K562 (cell line): ENCODE data around the gene SEPTIN1. TPM values are rescaled to one million over a fixed set of nuclear protein-coding genes. Genes with fewer than 3 reads are reported as not detected.

Experiments used
- CHD1 ChIP-seq: fragments of 200-600 bp; sonication (generic); IDR thresholded peaks from one replicate; pipeline ENCODE4 v1.6.1; 2012; ENCODE audit warnings: mild to moderate bottlenecking, moderate library complexity, low read length, inconsistent platforms
- E2F3 ChIP-seq: fragments of 250-450 bp; sonication (Bioruptor Pico); IDR thresholded peaks from 2 replicates; pipeline ENCODE4 v1.4.0; 2020; ENCODE audit warnings: mild to moderate bottlenecking
- GATAD2B ChIP-seq: fragments of 450-650 bp; IDR thresholded peaks from 2 replicates; pipeline ENCODE4 v1.6.1; 2017; ENCODE audit warnings: mild to moderate bottlenecking, borderline replicate concordance
- HIVEP1 ChIP-seq: fragments of 250-450 bp; sonication (Bioruptor Pico); IDR thresholded peaks from 2 replicates; pipeline ENCODE4 v1.4.0; 2020; ENCODE audit warnings: mild to moderate bottlenecking
- MCM7 ChIP-seq, 2 experiments: fragments of 450-650 bp; IDR thresholded peaks; 2 replicates each; pipeline ENCODE4 v1.6.1; 2016 to 2018
- MTA2 ChIP-seq: fragments of 450-650 bp; IDR thresholded peaks from 2 replicates; pipeline ENCODE4 v1.6.1; 2016; ENCODE audit warnings: low read depth
- PHF8 ChIP-seq: fragments of 200-600 bp; sonication (generic); IDR thresholded peaks from 2 replicates; pipeline ENCODE4 v1.6.1; 2012; ENCODE audit warnings: mixed run types, mild to moderate bottlenecking, inconsistent platforms, low read length, moderate library complexity, borderline replicate concordance
- PPARD ChIP-seq: fragments of 250-450 bp; sonication (Bioruptor Pico); IDR thresholded peaks from 2 replicates; pipeline ENCODE4 v1.8.0; 2022; ENCODE audit warnings: inconsistent platforms, mild to moderate bottlenecking, moderate library complexity
- RBFOX2 ChIP-seq: fragments of 200-400 bp; formaldehyde crosslinking; IDR thresholded peaks from 2 replicates; pipeline ENCODE4 v1.6.1; 2017; ENCODE audit warnings: low read depth, mild to moderate bottlenecking, low read length, moderate library complexity
- SAFB2 ChIP-seq: fragments of 200-400 bp; formaldehyde crosslinking; IDR thresholded peaks from 2 replicates; pipeline ENCODE4 v1.6.1; 2018; ENCODE audit warnings: borderline replicate concordance, low read length, low read depth, moderate library complexity; ENCODE audit not compliant: severe bottlenecking
- SIN3B ChIP-seq: fragments of 450-650 bp; IDR thresholded peaks from 2 replicates; pipeline ENCODE4 v1.6.1; 2017; ENCODE audit warnings: low read depth, mild to moderate bottlenecking, moderate library complexity
- SMC3 ChIP-seq: conservative IDR thresholded peaks from 2 replicates; pipeline ENCODE4 v1.6.1; 2011; ENCODE audit warnings: low read depth, low read length, improper control_type of control experiment; ENCODE audit not compliant: insufficient read depth
- SOX6 ChIP-seq: fragments of 450-650 bp; IDR thresholded peaks from 2 replicates; pipeline ENCODE4 v1.6.1; 2014; ENCODE audit warnings: mild to moderate bottlenecking
- ZC3H8 ChIP-seq: fragments of 450-650 bp; IDR thresholded peaks from 2 replicates; pipeline ENCODE4 v1.6.1; 2017
- ZFP30 ChIP-seq: fragments of 250-450 bp; sonication (Bioruptor Pico); IDR thresholded peaks from 2 replicates; pipeline ENCODE4 v1.8.0; 2022; ENCODE audit warnings: moderate library complexity, mild to moderate bottlenecking, inconsistent platforms, borderline replicate concordance
- ZNF133 ChIP-seq: fragments of 250-450 bp; sonication (Bioruptor Pico); IDR thresholded peaks from 2 replicates; pipeline ENCODE4 v1.4.0; 2020; ENCODE audit warnings: mild to moderate bottlenecking
- polyA plus RNA-seq, 8 experiments: library from polyadenylated mRNA; depleted of rRNA in 4 of 8; stranded (reverse) in 5 of 8; unstranded in 3 of 8; fragments of >200 nt; fragmentation: Nextera tagmentation in 2 of 8; fragmentation: Illumina TruSeq in 1 of 8; extraction: Ambion mirVana in 2 of 8; extraction: Trizol in 1 of 8; gene quantifications; 2 replicates each; pipeline versions ENCODE4 v1.2.1 to v1.2.3, GENCODE V29; 2011 to 2014; ENCODE audit warnings: inconsistent platforms in 1 of 8, missing spikeins in 1 of 8
- total RNA-seq, 7 experiments: library from RNA; depleted of rRNA in 6 of 7; stranded (reverse); fragments of >200 nt in 6 of 7; fragmentation: Illumina TruSeq in 2 of 7; extraction: Trizol in 2 of 7; gene quantifications; 2 replicates each; pipeline versions ENCODE4 v1.2.1 to v1.2.3, GENCODE V29; 2011 to 2021; ENCODE audit warnings: low replicate concordance in 1 of 7
- TF ChIP-seq, protein P1 (sequence below): fragments of 450-650 bp; conservative IDR thresholded peaks from 2 replicates; pipeline ENCODE4 v1.6.1; 2016; ENCODE audit warnings: missing genetic modification characterization, low read depth, mild to moderate bottlenecking, control low read depth, missing compliant biosample characterization
- TF ChIP-seq, protein P2 (sequence below): fragments of 450-650 bp; IDR thresholded peaks from 2 replicates; pipeline ENCODE4 v1.6.1; 2018; ENCODE audit not compliant: partially characterized antibody
- TF ChIP-seq, protein P3 (sequence below): sonication (generic); formaldehyde crosslinking; IDR thresholded peaks from 2 replicates; pipeline ENCODE4 v1.9.0; 2022; ENCODE audit warnings: mild to moderate bottlenecking, missing genetic modification reagents
- TF ChIP-seq, protein P4 (sequence below): fragments of 250-450 bp; sonication (Bioruptor Pico); IDR thresholded peaks from 2 replicates; pipeline ENCODE4 v1.8.0; 2021; ENCODE audit warnings: moderate library complexity, mild to moderate bottlenecking, inconsistent platforms

Gene SEPTIN1
- total and polyA plus RNA-seq, 9 of the 15 experiments (the other 6 are each of a cell fraction or from before 2014, with no cell fraction given) = 0.23 to 5.6 (median 1.7) TPM; not detected in 1

DNA sequence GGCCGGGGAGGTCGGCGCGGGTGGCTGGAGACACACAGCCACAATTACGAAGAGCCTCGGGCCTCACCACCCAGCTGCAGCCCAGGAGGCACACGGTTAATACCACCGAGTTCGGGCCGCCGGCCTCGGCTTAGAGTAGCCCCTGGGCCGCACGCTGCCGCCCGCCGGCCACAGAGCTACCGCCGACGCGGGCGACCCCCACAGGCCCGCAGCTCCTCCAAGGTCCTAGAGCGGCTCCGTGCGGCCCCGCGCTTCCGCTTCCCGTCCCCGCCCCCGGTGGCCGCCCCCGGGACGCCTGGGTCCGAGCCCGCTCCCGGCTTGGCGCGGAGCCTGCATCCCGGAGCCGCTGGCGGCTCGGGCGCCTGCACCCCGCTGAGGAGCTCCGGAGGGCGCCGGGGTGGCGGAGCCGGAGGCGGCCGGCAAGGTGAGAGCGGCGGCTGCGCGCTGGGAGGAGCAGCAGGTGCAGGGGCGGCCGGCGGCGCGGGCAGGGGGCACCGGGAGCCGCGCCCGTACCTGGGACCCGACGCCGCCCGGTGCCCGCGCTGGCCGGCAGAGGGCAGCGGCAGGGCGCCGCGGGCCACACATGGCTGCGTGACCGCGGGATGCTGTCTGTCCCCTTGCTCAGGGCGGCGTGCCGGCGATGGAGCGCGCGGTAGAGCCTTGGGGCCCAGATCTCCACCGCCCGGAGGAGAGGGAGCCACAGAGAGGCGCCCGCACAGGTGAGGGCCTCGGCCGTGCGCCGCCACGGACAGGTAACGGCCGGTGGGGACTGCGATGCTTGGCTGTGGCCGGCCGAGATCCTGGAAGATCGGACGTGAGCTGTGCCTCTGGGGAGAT, 13.0 kb upstream of the SEPTIN1 start, which contains the start of gene ZNF48 (continued):
- peak; percentile 34 for TF ChIP-seq CHD1
- peak; percentile 82 for TF ChIP-seq RBFOX2
- no peak for TF ChIP-seq ZC3H8
- TF ChIP-seq SMC3 = no peak
- TF ChIP-seq SIN3B = peak; percentile 74; the same call in 1 of the 2 replicates
- TF ChIP-seq, protein P1, sequence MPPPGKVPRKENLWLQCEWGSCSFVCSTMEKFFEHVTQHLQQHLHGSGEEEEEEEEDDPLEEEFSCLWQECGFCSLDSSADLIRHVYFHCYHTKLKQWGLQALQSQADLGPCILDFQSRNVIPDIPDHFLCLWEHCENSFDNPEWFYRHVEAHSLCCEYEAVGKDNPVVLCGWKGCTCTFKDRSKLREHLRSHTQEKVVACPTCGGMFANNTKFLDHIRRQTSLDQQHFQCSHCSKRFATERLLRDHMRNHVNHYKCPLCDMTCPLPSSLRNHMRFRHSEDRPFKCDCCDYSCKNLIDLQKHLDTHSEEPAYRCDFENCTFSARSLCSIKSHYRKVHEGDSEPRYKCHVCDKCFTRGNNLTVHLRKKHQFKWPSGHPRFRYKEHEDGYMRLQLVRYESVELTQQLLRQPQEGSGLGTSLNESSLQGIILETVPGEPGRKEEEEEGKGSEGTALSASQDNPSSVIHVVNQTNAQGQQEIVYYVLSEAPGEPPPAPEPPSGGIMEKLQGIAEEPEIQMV = no peak
- TF ChIP-seq E2F3 (CRISPR knock-in tag) = no peak
- TF ChIP-seq, protein P2, sequence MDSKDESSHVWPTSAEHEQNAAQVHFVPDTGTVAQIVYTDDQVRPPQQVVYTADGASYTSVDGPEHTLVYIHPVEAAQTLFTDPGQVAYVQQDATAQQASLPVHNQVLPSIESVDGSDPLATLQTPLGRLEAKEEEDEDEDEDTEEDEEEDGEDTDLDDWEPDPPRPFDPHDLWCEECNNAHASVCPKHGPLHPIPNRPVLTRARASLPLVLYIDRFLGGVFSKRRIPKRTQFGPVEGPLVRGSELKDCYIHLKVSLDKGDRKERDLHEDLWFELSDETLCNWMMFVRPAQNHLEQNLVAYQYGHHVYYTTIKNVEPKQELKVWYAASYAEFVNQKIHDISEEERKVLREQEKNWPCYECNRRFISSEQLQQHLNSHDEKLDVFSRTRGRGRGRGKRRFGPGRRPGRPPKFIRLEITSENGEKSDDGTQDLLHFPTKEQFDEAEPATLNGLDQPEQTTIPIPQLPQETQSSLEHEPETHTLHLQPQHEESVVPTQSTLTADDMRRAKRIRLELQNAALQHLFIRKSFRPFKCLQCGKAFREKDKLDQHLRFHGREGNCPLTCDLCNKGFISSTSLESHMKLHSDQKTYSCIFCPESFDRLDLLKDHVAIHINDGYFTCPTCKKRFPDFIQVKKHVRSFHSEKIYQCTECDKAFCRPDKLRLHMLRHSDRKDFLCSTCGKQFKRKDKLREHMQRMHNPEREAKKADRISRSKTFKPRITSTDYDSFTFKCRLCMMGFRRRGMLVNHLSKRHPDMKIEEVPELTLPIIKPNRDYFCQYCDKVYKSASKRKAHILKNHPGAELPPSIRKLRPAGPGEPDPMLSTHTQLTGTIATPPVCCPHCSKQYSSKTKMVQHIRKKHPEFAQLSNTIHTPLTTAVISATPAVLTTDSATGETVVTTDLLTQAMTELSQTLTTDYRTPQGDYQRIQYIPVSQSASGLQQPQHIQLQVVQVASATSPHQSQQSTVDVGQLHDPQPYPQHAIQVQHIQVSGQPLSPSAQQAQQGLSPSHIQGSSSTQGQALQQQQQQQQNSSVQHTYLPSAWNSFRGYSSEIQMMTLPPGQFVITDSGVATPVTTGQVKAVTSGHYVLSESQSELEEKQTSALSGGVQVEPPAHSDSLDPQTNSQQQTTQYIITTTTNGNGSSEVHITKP = no peak
- TF ChIP-seq PPARD (CRISPR knock-in tag) = no peak
- TF ChIP-seq HIVEP1 (CRISPR knock-in tag) = no peak
- TF ChIP-seq ZFP30 = no peak
- TF ChIP-seq SAFB2 = no peak
- TF ChIP-seq, protein P3, sequence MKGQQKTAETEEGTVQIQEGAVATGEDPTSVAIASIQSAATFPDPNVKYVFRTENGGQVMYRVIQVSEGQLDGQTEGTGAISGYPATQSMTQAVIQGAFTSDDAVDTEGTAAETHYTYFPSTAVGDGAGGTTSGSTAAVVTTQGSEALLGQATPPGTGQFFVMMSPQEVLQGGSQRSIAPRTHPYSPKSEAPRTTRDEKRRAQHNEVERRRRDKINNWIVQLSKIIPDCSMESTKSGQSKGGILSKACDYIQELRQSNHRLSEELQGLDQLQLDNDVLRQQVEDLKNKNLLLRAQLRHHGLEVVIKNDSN (CRISPR knock-in tag) = no peak
- TF ChIP-seq, protein P4, sequence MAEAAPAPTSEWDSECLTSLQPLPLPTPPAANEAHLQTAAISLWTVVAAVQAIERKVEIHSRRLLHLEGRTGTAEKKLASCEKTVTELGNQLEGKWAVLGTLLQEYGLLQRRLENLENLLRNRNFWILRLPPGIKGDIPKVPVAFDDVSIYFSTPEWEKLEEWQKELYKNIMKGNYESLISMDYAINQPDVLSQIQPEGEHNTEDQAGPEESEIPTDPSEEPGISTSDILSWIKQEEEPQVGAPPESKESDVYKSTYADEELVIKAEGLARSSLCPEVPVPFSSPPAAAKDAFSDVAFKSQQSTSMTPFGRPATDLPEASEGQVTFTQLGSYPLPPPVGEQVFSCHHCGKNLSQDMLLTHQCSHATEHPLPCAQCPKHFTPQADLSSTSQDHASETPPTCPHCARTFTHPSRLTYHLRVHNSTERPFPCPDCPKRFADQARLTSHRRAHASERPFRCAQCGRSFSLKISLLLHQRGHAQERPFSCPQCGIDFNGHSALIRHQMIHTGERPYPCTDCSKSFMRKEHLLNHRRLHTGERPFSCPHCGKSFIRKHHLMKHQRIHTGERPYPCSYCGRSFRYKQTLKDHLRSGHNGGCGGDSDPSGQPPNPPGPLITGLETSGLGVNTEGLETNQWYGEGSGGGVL = no peak
- peak; percentile 44; the same call in 1 of the 2 replicates for TF ChIP-seq SOX6
- no peak for TF ChIP-seq MTA2
- TF ChIP-seq MCM7 (IDR thresholded peaks at IDR 0.05) = no peak
- peak; percentile 60; the same call in 1 of the 2 replicates for TF ChIP-seq PHF8
- TF ChIP-seq ZNF133 = no peak
- peak; percentile 97 for TF ChIP-seq GATAD2B
